GM18867 (cell line): ENCODE results near the gene CEMIP.

ENCODE experiments used
- ATAC-seq: cut with Tn5 transposase; IDR thresholded peaks from one replicate; pipeline ENCODE4 v1.9.1; 2021; ENCODE audit warnings: mild to moderate bottlenecking, moderate library complexity; ENCODE audit not compliant: unreplicated experiment

CEMIP gene, protein sequence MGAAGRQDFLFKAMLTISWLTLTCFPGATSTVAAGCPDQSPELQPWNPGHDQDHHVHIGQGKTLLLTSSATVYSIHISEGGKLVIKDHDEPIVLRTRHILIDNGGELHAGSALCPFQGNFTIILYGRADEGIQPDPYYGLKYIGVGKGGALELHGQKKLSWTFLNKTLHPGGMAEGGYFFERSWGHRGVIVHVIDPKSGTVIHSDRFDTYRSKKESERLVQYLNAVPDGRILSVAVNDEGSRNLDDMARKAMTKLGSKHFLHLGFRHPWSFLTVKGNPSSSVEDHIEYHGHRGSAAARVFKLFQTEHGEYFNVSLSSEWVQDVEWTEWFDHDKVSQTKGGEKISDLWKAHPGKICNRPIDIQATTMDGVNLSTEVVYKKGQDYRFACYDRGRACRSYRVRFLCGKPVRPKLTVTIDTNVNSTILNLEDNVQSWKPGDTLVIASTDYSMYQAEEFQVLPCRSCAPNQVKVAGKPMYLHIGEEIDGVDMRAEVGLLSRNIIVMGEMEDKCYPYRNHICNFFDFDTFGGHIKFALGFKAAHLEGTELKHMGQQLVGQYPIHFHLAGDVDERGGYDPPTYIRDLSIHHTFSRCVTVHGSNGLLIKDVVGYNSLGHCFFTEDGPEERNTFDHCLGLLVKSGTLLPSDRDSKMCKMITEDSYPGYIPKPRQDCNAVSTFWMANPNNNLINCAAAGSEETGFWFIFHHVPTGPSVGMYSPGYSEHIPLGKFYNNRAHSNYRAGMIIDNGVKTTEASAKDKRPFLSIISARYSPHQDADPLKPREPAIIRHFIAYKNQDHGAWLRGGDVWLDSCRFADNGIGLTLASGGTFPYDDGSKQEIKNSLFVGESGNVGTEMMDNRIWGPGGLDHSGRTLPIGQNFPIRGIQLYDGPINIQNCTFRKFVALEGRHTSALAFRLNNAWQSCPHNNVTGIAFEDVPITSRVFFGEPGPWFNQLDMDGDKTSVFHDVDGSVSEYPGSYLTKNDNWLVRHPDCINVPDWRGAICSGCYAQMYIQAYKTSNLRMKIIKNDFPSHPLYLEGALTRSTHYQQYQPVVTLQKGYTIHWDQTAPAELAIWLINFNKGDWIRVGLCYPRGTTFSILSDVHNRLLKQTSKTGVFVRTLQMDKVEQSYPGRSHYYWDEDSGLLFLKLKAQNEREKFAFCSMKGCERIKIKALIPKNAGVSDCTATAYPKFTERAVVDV (N-terminal part only)

DNA sequence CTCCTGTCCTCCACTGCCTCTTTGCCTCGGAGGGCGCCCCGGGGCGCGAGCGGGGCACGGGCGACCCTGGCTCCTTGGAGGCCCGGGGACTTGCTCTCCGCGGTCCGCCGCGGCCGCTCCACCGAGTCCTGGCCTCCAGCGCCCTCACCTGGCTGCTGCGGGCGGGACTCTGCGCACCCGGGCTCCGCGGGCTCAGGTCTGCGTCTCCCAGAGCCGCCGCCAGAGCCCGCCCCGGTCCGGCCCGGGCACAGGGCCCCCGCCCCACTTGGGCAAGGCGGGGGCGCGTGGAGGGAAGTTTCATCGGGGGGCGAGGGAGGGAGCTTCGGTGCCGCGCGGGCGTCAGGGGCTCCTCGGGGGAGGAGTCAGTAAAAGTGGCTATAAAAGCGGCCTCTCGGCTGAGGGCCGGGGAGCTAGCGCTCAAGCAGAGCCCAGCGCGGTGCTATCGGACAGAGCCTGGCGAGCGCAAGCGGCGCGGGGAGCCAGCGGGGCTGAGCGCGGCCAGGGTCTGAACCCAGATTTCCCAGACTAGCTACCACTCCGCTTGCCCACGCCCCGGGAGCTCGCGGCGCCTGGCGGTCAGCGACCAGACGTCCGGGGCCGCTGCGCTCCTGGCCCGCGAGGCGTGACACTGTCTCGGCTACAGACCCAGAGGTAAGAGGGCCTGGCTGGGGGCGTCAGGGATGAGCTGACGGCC is at the start of gene CEMIP:
CEMIP (plus strand) TSS at position 407 of the 694 bp plus-strand sequence. CDS start 94,510 bp downstream, outside the sequence.
- no peak for ATAC-seq

DNA sequence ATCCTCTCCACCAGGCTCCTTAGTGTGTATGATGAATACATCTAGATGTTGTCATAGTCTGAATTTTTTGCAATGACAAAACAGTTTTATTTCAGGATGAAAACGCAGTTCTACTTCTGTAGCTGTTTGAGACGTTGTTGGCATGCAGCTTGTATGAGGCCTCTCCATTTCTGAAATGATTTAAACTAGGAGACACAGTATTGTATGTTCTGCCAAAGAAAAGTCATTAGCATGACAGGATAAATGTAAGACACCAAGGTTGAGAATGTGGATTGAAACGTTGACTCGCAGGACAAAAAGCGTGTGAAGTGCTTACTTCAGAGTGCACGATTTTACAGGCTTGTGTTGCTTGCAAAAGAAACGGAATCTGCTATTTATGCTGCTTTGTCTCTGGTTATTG is 48.8 kb upstream of the CEMIP start:
- no peak for ATAC-seq

- no peak for ATAC-seq
These were observed 48.2 kb upstream of the CEMIP start for GRCh38 chr15:80730926-80731325.

DNA sequence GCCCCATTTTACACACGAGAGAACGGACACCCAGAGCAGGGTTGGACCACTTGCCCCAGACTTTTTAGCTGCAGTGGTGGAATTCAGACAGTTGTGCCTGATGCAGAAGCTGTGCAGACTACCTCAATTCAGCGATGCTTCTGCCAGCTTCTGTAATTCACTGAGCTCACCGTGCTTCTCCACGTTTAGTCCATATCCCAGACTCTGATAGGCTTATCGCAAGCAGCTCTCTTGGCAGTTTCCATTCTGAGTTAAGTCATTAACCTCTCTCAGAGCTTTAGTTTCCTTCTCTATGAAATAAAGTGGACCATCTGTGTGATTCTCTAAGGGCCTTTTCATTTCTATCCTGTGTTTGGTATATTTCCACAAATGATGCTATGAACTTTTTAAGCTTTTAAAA is 47.0 kb upstream of the CEMIP start:
- no peak for ATAC-seq

GRCh38 chr15:80732818-80733217 is 46.4 kb upstream of the CEMIP start:
- no peak for ATAC-seq

DNA sequence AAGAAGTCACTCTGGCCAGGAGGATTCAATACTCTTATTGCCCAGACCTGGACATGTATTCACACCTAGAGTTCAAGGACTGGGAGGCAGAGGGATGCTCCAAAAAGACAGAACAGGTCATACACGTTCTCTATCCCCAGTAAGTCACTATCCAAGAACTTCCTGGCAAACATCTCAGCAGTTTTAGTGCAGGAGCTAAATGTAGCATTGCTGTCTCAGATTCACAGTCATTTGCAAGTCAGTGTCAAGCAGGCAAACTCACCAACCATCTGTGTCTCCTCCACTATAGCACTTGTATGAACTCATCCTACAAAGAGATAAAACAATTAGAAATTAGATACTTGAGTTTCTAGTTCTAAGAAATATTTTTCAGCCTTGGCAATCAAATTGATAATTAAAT is 45.7 kb upstream of the CEMIP start:
- ATAC-seq = no peak

DNA sequence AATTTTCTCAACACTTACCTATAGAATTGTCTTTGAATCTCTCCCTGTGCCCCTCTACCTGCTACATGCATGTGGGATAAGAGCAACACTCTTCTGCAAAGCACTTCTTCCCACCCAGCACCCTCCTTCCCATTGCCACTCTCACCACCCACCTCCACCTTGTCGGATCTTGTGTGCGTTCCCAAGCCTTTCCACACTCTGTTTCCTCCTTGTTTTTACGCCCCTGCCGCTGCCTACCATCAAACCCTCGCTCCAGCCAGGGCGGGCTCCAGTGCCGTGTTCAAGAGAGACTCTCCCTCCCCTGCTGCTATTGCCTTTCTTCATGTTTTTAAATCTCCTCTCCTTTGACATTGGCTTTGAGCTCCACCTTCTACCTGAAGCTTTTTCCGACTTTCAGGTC is 43.8 kb upstream of the CEMIP start:
- no peak for ATAC-seq

GRCh38 chr15:80736560-80736959 is 42.6 kb upstream of the CEMIP start:
- ATAC-seq = no peak

DNA sequence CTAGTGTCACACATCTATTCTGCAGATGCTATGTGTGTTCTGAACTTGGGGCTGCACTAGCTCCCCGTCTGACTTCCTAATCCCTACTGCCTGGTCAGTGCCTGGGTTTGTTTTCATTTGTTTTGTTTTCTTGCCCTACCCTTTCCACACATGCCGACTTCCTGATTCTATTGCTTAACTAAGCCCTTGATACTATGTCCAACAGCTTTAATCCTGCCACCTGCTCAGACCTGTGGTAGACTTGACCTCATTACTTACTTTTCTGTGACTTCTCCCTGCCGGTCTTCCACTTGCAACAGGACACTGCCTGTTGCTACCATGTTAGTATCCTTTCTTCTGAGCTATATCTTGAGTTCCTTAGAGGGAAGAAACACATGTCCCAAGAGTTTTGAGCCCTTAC is 39.3 kb upstream of the CEMIP start:
- no peak for ATAC-seq

- ATAC-seq = no peak
These were observed 37.1 kb upstream of the CEMIP start for GRCh38 chr15:80742081-80742480.

DNA sequence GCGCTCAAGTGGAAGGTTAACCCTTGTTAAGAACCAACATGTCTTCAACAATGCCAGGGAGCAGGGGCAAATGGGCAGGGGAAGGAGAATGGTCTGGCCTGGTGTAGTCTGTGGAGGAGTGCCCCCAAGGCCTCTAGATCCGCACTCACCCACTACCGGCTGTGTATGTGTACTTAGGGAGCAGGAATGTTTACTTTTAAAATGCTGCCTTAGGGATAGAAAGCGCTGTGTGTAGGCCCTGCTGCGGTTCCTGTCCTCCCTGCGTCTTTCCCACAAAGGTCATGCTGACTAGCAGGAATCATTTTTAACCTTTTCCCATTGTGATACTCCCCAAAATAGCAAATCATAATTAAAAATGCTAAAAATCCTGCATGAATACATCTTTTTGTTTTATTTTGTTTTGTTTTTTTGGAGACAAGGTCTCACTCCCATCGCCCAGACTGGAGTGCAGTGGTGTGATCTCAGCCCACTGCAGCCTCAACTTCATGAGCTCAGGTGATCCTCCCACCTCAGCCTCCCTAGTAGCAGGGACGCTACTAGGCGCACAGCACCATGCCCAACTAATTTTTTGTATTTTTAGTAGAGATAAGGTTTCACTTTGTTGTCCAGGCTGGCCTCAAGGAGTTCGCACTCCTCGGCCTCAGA is 35.9 kb upstream of the CEMIP start:
- no peak for ATAC-seq

DNA sequence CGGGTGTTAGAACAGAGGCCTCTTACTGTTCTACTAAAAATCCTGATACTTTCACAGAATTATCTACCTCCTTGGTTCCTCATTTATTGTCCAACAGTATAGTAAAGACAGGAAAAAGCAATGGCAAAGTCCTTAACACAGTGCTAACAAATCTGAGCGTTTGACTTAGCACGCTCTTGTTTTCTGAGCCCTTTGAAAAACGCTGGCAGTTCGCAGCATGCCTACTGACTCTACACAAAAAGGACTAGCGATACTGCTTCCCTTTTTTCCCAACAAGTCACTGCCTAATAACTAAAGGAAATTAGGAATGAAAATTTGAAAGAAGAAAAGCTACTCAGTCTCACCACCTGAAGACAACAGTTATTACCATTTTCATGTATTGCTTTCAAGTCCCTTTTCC is 34.8 kb upstream of the CEMIP start:
- ATAC-seq = no peak

GRCh38 chr15:80744826-80745225 is 34.3 kb upstream of the CEMIP start:
- ATAC-seq = no peak

GRCh38 chr15:80745888-80746287 is 33.3 kb upstream of the CEMIP start:
- no peak for ATAC-seq

DNA sequence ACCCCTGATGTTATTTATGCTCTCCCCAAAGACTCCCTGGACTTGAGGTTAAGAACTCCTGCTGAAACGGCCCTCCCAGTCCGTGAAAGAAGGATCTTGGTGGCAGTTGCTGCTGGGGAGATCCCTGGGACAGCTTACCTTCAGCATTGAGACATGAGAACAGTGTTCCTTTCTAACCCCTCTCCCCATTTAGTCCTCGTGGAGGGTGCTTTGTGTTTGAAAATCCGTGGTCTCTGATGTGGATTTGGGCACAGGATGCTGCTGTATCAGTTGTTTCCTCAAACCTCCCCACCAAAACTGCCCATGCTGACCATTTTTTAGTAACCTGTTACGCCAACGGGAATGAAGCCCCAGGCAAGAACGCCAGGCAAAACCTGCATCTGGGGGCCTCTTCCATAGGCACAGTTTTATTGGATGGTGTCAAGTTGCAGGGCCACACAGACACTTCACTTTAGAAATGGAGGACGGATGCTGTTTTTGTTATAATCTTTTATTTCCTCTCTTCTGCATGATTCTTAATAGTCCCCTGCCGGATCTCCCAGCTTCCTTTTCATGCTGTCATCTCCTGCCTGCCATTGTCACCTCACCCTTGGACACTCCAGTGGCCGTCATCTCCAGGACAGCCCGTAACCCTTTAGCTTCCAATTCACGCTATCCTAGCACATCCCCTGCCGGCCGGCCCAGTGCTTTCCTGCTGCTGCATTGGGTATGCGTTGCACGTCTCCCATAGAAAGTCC is 31.7 kb upstream of the CEMIP start:
- no peak for ATAC-seq

- no peak for ATAC-seq
These were observed 29.6 kb upstream of the CEMIP start for GRCh38 chr15:80749589-80749988.

GRCh38 chr15:80750575-80750974 is 28.6 kb upstream of the CEMIP start:
- no peak for ATAC-seq

DNA sequence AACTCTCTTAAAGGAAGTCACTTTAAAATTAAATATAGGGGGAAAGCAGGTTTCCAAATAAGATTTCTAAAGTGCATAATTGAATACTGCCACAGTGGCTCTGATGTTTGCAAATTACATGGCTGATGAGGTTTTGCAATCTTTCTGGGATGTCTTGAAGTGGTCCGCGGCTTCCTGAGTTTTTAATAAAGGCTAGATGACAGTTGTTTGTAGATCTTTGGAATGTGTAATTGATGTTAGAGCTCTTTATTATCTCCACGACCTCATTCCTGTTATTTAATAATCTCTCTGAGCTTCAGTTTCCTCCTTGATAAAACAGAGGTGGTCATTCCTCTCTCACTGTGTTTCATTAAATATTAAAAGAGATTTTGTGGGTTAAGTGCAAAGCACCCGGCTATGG is 27.0 kb upstream of the CEMIP start:
- no peak for ATAC-seq

DNA sequence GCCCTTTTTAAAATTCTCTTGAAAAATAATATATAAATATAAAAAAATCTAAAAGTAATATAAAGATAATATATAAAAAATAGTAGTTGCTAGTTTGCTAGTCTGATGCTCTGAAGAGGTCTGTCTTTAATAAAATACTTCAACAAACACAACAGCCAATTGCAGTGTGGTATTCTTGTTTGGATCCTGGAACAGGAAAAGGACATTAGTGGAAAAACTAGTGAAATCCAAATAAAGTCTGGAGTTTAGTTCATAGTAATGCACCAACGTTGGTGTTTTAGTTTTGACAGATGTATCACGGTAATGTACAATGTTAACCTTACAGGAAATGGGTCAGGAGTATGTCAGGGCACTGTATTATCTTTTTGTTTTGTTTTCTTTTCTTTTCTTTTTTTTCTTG is 26.0 kb upstream of the CEMIP start:
- no peak for ATAC-seq

DNA sequence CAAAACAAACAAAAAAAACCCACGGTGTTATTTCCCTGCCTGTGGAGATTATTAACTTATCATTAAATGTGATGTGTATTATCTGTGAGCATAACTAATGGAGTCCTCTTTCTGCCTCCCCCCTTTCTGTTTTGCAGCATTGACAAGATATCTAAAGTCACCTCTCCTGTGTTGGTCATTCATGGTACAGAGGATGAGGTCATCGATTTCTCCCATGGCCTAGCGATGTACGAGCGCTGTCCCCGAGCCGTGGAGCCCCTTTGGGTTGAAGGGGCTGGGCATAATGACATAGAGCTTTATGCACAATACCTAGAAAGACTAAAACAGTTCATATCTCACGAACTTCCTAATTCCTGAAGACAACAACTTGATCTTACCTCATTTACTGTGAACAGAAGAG is 25.2 kb upstream of the CEMIP start:
- no peak for ATAC-seq
